ENCODE measurements around the gene FTO.

Gene FTO

DNA sequence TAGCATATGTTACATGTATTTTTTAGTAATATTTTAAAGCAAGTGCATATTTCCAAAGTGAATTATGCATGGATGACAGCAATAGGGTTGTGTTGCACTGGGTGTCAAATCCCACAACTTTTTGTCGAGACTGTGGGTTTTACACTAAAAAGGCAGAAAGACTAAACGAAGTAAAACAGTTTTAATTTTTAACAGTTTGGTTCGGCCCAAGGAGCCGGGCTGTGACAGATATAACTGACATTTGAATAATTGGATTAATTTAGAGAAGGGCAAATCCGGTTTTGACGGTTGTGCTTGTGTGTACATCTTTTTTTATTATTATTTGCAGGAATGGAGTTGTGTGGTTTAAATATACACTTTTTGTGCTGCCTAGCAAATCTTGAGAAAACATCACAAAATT, 263.6 kb downstream of the FTO start:
- DNase-seq (ENCODE audit: low read depth), result no peak

DNA sequence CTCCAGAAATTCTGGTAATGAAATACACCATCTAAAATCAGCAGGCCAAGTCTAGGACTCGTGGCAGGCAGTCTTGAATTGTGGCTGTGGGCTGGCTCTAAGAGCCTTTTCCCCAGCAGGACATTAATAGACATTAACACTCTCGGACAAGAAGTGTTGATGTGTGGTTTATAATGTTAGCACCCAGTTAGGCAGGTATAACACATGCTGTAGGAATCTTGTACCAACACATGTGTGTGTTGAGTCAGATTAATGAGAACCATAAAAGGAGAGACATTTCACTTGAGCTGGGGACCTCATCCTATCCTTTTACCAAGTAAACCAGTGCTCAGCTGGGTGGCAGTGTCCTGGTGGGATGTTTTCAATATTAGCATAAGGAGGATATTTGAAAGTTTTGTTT, 264.5 kb downstream of the FTO start:
- no peak for DNase-seq (ENCODE audit: low read depth)

DNA sequence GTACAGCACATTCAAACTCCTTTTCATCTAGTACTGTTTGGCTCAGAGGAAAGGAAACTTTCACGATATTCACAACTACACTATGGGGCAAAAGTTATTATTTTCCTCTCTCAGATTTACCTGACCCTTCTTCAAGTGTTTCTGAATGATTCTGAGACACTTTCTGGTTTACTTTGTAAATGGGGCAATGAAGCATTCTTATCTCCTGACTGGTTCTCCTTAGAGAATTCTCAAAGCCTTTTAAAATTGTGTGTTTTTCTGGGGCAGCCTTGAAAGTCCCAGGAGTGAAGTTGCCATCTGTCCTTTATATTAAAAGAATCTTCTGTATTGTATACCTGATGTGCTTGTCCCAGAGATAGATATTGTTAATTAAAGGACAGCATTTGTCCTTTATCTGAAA, 264.9 kb downstream of the FTO start:
- no peak for DNase-seq (ENCODE audit: low read depth)

DNA sequence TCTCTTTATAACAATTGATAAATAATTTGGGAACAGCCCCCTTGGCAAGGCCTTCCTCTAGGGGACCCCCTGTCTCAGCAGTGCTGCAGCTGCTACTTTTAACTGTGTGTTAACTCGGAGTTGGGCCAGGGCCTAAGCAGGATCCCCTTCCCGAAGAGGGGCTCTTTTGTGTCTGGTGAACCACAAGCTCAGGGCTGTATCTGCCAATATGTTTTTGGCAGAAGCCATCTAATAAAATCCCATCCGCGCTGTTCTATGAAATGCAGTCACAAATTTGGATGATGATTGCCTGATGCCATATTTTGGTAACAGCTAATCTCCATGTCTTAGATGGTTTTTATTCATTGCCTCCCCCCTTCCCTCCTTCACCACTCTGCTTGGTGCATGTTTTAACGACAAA, 267.7 kb downstream of the FTO start:
- no peak for DNase-seq (ENCODE audit: low read depth)

DNA sequence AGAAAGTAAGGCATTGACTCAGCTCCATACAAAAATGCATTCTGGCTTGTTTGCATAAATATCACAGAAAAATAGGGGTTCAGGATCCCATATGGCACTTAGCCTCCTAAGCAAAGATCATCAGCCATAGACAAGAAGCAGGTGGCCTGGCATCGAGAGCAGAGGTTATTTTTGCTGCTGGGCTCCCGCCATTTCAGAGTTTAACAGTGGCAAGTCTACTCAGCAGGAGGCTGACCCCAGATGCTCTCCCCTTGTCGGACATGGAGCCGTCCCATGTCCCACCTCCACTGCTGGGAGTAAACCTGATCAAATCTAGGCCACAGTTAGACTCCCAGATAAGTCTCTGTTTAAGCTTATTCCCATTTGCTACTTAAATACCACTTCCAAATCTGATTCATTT, 269.1 kb downstream of the FTO start:
- no peak for DNase-seq (ENCODE audit: low read depth)

DNA sequence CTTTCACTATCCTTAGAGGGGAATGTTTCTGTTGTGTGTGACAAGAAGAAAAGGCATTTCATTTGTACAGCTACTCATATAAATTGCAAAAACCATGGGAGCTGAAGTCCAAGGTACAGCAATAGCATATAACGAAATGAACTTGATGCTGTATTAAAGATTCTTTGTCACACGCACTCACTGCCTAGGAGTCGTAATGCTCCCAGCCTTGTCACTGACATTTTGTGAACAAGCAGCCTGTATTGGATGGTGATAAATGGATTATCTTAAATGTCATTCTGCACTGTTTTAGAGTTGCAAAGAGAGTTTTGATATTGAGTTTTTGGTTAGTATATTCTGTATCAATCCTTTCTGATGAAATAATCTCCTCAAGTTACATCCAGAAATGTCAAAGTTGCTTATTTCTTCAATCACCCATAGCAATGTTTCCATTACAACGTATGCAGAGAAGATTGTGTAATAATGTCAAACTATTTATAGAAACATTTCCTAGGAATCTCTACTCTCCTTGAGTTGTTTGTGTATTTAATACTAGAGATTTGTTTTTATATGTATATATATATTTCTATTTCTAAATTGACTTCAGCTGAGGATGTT, 270.6 kb downstream of the FTO start:
- no peak for DNase-seq (ENCODE audit: low read depth)

DNA sequence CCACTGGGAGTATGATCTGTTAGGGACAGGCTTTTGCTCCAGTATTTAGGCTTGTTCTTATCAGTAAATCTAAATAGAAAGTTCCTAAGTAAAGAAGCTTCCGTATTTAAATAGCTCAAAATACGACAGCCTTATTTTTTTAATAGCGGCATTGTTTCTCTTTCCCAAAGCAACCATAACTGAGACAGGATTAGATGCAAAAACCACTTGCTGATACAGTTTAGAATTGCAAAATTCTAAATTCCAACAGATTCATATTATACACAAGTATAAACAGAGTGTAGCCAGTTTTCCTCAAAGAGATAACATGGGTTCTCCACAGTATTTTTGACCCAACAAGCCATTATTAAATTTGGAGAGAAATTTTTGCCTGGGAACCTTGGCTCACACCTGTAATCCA, 276.7 kb downstream of the FTO start:
- DNase-seq (ENCODE audit: low read depth), result no peak

DNA sequence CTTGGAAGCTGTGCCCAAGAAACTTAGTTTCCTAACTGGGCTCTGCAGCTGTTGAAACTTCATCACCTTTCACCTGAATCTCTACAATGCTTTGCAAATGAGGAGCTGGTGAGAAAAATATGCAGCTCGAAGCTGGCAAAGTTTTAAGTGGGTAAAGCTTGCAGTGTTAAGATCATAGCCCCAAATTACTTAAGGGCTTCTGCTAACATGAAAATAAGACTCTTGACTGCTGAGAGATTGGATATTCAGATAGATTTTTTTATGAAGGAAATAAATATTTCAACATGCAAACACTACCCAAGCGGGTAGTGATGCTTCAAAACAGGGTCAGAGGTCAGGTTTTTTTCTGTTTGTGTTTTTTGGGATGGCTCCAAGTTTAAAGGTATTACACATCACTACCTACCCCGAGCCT, 278.7 kb downstream of the FTO start:
- DNase-seq (ENCODE audit: low read depth), result no peak

DNA sequence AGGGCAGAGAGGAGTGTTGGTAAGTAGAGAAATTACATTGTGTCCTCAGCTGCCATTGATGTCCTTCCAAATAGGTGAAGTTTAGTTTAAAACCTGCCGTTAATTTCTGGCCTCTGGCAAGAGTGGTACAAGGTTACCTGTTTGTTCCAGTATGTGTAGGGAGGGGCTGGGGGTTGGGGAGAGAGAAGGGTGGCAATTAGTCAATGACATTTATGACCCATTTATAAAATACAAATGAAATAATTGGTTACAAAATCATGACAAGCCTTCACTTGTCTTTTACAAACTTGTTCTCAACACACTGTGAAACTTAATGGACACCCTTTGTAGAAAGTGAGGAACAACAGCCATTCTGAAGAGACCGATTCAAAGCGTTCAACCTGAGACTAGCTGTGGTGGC, 281.0 kb downstream of the FTO start:
- DNase-seq (ENCODE audit: low read depth), result no peak

DNA sequence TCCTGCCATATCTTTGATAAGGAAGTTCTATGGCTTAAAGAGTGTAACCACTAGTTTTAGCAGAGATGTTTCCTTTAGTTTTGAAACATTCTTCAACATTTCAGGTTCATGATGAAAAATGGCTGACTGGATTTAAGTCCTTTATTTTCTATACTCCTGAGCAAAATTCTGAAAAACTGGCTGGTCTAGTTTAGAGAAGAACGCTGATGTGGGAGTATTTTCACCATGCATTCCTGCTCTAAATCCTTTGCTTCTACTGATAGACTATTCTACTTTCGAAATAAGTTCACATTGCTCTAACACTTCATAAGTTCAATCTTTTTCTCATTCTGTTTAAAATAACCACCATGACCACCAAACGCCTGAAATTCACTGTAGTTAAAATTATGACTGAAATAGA, 281.9 kb downstream of the FTO start:
- no peak for DNase-seq (ENCODE audit: low read depth)

DNA sequence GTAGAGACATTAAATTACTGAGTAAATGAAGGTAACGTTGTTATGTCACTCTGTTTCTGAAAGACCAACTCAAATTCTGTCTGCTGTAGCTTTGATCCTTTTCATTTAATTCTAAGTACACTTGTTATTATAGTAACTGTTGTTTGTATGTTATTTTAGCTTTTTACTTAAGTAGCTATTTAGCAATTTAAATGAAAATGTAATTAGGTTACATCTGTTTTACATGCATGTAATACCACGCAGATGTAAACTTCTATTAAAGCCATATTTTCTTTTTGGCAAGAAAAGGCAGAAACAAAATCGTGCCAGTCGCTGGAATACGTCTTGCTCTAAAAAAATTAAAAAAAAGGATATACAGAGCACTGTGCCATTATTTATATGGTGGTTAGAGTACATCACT, 282.8 kb downstream of the FTO start:
- no peak for DNase-seq (ENCODE audit: low read depth)

DNA sequence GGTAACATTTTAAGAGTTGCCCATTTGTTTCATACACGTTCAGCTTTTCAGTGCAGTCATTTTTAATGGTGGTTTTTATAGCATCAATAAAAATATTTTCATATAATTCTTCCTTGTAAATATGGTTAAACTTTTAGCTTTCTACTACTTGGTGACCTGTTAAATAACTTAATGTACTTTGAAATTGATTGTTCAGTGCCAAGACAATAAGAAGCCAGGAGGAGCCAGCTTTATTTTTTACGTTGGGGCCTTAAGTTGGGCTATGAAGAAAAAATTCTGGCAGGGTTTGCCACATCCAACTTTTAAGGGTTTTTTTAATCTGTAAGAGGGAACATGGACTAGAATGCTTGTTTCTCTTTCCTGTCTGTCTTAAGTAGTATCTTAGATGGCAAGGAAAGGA, 284.2 kb downstream of the FTO start:
- DNase-seq (ENCODE audit: low read depth), result no peak

DNA sequence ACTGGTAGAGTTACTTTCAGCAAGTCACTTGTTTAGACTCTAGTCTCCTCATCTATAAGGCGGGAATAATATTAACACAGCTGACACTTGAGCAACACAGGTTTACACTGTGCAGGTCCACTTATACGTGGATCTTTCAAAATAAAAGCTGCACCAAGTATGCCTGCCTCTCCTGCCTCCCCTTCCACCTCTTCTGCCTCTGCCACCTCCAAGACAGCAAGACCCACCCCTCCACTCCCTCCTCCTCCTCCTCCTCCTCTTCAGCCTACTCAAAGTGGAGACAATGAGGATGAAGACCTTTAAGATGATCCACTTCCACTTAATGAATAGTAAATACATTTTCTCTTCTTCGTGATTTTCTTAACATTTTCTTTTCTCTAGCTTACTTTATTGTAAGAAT, 285.6 kb downstream of the FTO start:
- DNase-seq (ENCODE audit: low read depth), result no peak

DNA sequence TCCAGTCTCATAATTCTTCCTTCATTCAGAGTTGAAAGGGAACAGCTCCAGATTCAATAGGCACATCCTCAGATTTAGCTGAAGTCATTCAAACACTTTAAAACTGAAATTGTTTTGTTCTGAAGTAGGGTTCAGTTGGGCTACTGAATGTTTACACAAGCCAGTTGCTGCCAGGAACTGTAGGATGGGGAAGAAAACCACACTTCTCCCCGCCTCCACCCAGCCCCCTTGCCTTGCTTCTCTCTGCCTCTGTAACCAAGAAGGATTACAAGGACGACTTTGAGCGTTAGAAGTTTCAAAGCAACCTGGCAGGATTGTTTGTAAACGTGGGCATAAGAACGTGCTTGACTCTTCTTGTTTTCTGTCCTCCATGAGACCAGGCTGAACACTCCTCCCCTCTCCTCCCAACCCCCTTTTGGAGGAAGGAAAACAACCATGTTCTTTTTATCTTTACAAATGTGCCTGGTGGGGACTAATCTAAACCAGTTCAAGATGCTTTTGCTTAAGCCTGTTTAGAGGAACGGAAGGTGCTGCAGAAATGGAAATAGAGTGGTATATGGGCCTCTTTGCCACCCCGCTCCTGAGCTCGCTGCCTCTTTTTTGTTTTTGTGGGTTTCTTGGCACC, 287.9 kb downstream of the FTO start:
- no peak for DNase-seq (ENCODE audit: low read depth)

DNA sequence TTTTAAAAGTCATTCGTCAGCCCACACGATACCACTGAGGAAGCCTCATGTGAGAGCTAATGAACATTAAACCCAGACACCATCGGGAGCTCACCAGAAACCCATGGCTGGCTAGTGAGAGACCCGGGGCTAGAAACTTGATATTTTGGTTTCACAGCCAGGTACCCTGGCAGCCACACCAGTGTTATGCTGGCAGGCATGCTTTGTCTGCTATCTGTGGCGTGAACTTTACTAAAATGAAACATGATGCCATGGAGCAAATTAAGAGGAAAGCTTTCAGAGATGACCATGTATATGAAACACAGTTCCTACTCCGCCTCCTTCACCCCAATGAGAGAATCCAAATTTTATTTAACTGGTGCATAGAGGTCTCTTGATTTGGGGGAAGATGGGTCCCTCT, 291.4 kb downstream of the FTO start:
- DNase-seq (ENCODE audit: low read depth), result no peak

DNA sequence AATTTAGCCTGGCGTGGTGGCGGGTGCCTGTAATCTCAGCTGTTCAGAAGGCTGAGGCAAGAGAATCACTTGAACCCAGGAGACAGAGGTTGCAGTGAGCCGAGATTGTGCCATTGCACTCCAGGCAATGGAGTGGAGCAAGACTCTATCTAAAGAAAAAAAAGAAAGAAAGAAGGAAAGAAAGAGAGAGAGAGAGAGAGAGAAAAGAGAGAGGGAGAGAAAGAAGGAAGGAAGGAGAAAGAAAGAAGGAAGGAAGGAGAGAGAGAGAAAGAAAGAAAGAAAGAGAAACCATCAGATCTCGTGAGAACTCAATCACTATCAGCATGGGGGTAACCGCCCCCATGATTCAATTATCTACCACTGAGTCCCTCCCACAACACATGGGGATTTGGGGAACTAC, 293.0 kb downstream of the FTO start:
- DNase-seq (ENCODE audit: low read depth), result no peak

DNA sequence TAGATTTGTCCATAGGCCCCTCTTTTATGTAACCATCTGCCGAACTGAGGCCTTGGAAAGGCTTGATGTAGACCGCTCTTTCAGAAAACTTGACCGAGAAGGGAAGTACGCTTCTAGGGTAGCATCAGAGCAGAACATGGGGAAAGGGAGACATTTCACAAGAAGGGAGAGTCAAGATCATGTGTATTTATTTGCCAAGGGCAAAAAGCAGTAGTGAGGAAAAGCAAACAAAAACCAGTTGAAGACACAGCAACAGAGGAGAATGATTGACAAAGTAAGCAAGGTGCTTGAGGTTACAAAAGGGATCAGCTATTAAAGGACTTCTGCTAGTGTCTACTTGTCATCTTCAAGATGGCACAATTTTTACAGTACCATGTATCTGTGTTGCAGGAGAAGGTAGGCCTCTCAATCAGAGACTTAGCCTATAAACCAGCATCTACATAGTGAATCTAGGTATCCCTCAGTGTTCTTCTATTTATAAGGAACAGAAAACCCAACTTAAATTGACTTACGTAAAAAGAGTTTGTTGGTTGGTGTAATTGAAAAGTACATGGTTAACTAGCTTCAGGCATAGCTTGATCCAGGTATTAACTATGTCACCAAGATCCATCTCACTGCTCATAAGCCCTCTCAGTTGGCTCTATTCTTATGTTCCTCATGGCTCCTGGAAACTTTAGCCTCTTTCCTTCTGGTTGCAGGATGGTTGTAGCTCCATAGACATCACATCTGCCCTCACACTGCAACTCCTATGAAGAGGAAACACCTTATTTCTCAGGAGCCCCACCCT, 294.3 kb downstream of the FTO start:
- DNase-seq (ENCODE audit: low read depth), result no peak

DNA sequence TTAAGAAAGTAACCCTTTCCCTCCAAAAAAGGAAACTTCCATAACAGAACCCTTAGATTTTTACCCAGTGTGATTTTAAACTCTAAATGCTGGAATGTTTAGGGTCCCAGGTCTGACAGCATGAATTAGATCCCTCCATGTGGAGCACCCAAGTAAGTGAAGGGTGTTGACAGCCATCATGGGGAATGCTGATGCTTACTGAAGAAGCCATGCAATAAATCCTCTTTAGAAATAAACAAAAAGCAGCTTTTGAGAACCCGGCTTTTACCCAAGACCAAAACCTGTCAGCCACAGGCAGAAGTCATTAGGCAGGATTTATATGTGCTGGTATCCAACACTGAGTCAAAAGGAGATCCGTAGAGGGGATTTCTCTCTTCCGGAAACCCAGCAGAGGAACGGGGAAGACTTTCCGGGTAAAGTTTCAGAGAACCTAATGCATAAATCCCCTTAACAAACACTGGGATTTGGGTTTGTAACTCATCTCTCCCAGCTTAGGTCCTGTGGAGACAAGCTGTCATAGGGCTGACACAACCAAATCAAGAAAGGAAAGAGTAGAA, 295.1 kb downstream of the FTO start:
- no peak for DNase-seq (ENCODE audit: low read depth)

DNA sequence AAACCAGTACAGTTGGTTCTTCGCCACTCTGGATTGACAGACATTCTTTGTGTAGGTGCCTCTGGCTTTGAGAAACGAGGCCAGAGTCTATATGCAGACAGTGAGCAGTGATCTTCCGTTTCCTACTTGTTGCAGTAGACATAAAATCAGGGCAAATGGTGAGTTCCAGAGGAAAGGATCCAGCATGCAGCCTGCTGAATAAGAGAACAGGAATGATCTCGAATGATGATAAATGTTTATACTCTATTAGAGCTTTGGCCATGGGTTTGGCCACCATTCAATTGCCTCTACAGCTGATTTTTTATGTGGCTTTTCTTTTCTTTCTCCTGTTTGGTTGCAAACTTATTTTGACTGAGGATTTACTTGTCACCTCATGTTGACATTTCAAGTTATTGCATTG, 295.9 kb downstream of the FTO start:
- no peak for DNase-seq (ENCODE audit: low read depth)

DNA sequence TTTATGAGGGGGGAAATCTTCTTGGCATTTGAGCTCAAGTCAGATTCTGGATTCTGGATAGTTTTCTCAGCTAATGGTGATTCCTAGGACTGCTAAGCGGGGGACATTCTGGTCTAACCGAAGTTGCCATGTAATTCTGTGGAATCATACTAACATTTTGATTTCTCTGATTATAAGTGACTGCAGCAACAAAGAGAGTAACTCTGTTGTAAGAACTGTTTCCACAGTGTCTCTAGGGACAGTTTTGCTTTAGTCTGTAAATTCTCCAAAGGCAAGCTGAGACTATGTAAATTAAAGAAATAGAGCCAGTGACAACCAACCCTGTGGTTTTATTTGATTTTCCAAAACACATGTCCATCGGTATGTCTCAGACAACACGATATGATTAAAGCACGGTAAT, 296.4 kb downstream of the FTO start:
- DNase-seq (ENCODE audit: low read depth), result no peak

DNA sequence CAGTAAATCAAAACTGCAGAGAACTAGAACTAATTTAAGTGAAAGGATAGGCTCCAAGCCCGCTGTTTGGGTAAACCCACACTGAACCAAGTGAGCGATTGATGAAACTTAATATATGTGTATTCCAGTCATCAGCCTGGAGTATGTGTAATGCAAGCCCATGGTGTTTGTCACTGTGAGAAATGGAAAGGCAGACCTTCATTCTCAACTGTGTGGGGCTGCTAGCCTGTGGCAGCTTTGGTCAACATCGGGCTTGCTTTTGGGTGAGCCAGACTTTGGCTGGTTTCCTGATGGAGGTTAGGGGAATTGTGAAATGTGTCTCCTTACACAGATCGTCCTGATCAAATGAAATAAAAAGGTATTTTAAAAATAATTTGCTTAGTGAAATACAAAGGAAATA, 302.7 kb downstream of the FTO start:
- DNase-seq (ENCODE audit: low read depth), result no peak

DNA sequence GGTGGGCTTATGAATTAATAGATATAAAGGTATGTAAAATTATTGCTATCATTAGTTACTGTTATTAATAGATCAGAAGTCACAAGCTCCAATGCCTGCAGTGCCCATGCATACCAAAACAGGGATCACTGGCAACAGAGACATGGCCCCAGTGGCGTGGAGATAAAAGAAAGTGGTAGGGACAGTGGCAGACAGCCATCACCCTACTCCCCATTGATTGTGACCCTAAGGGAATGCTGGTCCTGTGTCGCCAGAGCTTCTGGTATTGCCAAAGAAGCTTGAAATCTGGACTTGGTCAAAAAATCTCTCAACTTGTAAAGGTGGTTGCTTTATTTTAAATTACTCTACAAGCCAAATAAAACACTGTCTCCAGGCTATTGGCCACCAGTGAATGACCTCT, 303.5 kb downstream of the FTO start:
- DNase-seq (ENCODE audit: low read depth), result no peak

DNA sequence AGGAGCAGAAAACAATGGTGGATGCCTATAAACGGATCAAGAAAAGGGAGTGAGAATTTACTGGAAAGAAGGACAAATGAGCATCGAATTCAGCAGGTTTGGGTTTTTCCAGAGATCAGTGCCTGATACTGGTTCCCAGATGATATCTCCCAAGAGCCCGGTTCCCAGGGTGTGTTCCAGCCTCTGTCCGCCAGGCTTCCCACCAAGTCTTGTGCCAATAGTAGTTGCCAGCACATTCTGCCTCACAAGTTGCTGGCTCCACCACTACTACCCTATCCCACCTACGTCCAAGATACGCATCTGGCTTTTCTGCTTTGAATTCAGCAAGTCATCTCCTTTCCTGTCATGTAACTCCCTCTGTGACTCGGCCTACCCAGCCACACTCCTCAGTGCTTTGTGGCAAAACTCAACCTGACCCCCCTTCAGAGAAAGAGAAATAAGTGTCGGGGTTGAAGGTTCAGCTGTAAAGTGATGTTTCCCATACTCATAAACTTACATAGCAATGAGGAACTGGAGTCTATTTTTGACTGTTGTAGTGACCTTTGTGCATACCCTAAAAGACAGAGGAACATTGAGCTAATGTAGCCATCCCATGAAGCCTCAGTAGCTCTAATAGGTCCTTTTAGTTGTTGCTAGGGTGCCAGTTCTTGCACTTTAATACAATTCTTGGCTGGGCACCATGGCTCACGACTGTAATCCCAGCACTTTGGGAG, 305.7 kb downstream of the FTO start:
- no peak for DNase-seq (ENCODE audit: low read depth)

Data from activated T-helper 1 cell treated with Interleukin-2 at 50 U/mL for 16 hours (primary cell).